ENCODE data around the gene KRT3. TPM values are rescaled to one million over a fixed set of nuclear protein-coding genes. Genes with fewer than 3 reads are reported as not detected.

Gene KRT3
- polyA plus RNA-seq, 4 donors = not detected

DNA sequence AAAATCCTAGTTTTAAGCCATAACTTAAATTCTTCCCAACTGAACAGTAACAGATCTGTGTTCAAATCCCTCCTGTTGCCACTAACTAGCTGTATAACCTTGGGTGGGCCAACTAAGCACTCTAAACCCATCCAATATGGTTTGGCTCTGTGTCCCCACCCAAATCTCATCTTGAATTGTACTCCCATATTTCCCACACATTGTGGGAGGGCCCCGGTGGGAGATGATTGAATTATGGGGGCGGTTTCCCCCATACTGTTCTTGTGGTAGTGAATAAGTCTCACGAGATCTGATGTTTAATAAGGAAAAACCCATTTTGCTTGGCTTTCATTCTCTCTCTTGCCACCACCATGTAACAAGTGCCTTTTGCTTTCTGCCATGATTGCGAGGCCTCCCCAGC is 19.2 kb upstream of the KRT3 start:
- DNase-seq (ENCODE audit: low read depth in 4 of 4, low spot score in 2 of 4) = no peak

- DNase-seq (ENCODE audit: low read depth in 4 of 4, low spot score in 2 of 4) = no peak
Observed at GRCh38 chr12:52814710-52815155, 18.8 kb upstream of the KRT3 start.

GRCh38 chr12:52813885-52814709 is 18.2 kb upstream of the KRT3 start, which contains the start of gene KRT4:
KRT4 (minus strand) TSS chr12:52814116; CDS start chr12:52814058, 58 bp downstream.
- DNase-seq (ENCODE audit: low read depth in 4 of 4, low spot score in 2 of 4) = no peak

DNA sequence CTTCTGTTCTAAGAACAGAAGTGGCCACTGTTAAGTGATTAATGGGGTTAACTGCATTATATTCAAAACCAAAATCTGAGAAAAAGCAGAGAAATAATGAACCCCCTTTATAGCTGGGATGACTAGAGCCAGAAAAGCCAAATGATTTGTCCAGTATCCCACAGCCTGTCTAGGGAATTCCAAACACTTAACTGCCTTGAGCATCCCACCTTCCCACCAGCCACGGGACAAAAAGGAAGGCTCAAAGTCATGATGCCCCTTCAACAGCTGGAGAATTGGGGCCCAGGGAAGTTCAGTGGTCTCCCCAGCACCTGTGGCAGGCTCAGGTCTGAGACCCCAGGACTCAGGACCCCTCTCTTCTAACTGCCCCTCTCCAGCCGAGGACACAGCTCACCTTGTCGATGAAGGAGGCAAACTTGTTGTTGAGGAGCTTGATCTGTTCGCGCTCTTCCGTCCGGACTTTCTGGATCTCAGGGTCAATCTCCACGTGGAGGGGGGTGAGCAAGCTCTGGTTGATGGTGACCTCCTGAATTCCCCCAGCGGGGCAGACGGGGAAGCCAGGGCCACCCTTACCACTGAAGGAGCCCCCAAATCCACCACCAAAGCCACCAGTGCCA is 17.4 kb upstream of the KRT3 start:
- DNase-seq (ENCODE audit: low read depth in 4 of 4, low spot score in 2 of 4) = no peak

DNA sequence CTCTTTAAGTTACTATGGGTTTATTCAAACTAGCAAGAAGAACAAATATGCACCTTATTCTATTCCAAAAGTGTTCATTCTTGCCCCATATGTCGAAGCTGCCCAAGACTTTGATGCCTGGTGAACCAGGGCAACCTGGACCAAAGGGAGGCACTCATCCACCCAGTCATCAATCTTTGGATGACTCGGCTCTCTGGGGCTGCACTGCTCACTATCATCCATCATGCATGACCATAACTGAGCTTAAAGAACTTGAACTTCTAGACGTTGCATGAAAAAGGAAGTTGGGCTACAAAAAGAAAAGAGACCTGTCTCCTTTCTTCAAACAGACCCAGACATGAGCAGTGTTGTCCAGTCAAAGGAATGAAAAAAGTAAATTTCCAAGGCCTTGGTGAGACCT is 16.8 kb upstream of the KRT3 start:
- no peak for DNase-seq (ENCODE audit: low read depth in 4 of 4, low spot score in 2 of 4)

GRCh38 chr12:52812073-52812400 is 16.1 kb upstream of the KRT3 start:
- no peak for DNase-seq (ENCODE audit: low read depth in 4 of 4, low spot score in 2 of 4)

- DNase-seq (ENCODE audit: low read depth in 4 of 4, low spot score in 2 of 4) = no peak
Observed at GRCh38 chr12:52811191-52812072, 15.5 kb upstream of the KRT3 start.

DNA sequence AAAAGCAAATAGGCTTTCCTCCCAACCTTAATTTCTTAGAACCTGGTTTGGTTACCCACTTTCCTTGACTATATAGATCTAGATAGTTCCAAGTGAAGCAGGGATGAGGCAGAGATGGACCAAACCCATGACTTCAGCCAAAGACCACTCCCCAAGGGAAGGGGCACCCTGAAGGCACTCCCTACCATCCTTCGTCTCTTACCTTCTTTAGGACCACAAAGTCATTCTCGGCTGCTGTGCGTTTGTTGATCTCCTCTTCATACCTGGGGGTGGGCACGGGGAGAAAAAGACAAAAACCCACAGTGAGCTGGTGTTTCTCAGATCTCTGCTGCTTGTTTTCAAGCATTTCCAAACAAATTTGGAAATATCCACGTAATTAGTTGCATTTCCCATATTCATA is 14.6 kb upstream of the KRT3 start:
- DNase-seq (ENCODE audit: low read depth in 4 of 4, low spot score in 2 of 4) = no peak

- DNase-seq (ENCODE audit: low read depth in 4 of 4, low spot score in 2 of 4) = no peak
Observed at GRCh38 chr12:52809166-52809565, 13.2 kb upstream of the KRT3 start.

- DNase-seq (ENCODE audit: low read depth in 4 of 4, low spot score in 2 of 4) = no peak
Observed at GRCh38 chr12:52808573-52809160, 12.8 kb upstream of the KRT3 start.

DNA sequence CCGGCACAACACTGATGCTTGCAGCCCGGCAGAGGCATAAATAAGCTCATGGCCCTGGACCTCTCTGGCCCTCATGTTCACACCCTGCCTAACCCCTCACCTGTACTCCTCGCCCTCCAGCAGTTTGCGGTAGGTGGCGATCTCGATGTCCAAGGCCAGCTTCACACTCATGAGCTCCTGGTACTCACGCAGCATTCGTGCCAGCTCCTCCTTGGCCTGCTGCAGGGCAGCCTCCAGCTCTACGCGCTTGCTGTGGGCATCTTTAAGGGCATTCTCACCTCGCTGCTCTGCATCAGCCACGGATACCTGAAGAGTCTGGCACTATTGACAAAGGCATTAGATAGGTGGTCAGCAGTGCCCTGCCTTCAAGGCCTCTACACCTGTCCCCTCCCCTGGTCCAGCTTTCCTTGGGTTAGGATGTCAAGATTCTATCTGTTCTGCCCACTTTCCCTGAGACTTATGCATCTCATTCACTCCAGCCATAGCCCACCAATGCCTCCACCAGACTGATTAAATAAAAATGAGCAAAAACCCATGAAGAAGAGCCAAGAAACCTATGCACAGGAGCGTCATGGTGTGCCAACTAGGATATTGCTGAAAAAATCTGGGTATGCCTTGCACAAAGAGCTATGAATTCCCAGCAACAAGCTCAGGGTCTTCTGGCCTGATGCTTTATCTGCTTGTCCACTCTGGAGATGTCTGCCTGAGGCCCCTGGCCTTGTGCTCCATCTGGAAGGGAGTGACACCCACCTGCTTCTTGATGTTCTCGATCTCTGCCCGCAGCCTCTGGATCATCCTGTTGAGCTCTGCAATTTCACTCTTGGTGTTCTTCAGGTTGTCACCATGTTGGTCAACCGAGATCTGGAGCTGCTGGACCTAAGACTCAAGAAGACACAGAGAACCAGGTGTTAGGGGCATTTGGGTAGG is 11.9 kb upstream of the KRT3 start:
- DNase-seq (ENCODE audit: low read depth in 4 of 4, low spot score in 2 of 4) = no peak

GRCh38 chr12:52806821-52807543 is 11.1 kb upstream of the KRT3 start:
- no peak for DNase-seq (ENCODE audit: low read depth in 4 of 4, low spot score in 2 of 4)

DNA sequence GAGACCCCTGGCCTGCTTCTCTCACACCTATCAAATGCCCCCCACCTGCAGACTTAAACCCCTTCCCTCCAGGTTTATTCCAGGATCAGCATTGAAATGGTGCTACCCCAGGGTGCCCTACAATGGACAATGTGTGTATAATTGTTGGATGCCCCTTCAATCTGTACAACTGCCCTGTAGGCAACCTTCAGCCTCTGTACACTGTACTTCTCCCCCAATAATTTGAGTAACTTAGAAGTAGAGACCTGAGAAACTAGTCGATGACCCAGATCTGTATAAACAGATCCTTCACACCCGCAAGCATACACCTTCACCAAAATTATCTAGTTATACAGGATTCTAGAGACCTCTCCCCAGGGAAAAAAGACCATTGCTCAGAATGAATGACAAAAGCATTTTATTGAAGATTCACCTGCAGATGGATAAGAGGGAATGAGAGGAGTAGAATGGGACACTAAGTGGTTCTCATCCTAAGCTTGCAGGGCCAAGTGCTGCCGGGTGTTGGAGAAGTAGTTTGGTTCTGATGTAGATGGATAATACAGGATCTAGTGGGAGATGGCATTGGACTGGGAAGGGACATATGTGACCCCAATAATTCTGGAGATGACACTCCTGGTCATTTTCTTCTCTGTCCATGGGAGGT is 10.4 kb upstream of the KRT3 start:
- DNase-seq (ENCODE audit: low read depth in 4 of 4, low spot score in 2 of 4) = no peak

GRCh38 chr12:52805739-52806138 is 9.8 kb upstream of the KRT3 start:
- no peak for DNase-seq (ENCODE audit: low read depth in 4 of 4, low spot score in 2 of 4)

DNA sequence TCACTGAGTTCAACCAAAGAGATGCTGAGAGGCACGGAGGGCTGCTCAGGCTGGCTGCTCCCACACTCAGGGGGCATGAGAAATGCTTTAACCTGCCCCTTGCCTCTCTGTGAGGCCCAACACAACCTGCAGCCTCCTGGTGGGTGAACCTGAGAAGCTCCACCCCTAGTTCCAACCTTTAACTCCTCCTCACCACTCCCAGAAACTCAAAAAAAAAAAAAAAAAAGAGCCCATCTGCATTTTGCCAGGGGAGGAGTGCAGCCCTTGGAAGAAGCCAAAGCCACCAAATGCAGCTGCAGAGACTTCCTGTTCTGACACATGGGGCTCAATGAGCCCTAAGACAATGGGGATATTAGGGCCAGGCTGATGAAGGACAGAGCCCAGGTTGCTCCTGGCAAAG is 9.1 kb upstream of the KRT3 start:
- DNase-seq (ENCODE audit: low read depth in 4 of 4, low spot score in 2 of 4) = no peak

- no peak for DNase-seq (ENCODE audit: low read depth in 4 of 4, low spot score in 2 of 4)
Observed at GRCh38 chr12:52802442-52802841, 6.5 kb upstream of the KRT3 start.

- no peak for DNase-seq (ENCODE audit: low read depth in 4 of 4, low spot score in 2 of 4)
Observed at GRCh38 chr12:52801773-52802172, 5.9 kb upstream of the KRT3 start.

GRCh38 chr12:52800259-52800917 is 4.5 kb upstream of the KRT3 start:
- no peak for DNase-seq (ENCODE audit: low read depth in 4 of 4, low spot score in 2 of 4)
